DOHH2 (cell line): Measurements from ENCODE around the gene FBLN2.

ENCODE experiments used
- H3F3A ChIP-seq: fragments of 200-600 bp; sonication (generic), shearing (Covaris generic); 2 replicates; pipeline ENCODE4 v1.6.0; 2016; ENCODE audit warnings: antibody characterized with exemption, mild to moderate bottlenecking; ENCODE audit not compliant: control insufficient read depth, insufficient read depth
- H3K27ac ChIP-seq: fragments of 200-600 bp; sonication (generic); 2 replicates; pipeline ENCODE4 v1.5.1; 2014; ENCODE audit warnings: low read depth, mild to moderate bottlenecking, low read length, moderate library complexity
- H3K27me3 ChIP-seq: fragments of 200-600 bp; sonication (generic); 2 replicates; pipeline ENCODE4 v1.6.1; 2014; ENCODE audit warnings: mild to moderate bottlenecking, low read length, mixed read lengths; ENCODE audit not compliant: control insufficient read depth
- H3K36me3 ChIP-seq: fragments of 200-600 bp; sonication (generic); 2 replicates; pipeline ENCODE4 v1.6.1; 2014; ENCODE audit warnings: mild to moderate bottlenecking, low read length, moderate library complexity, mixed read lengths; ENCODE audit not compliant: control insufficient read depth
- H3K4me1 ChIP-seq: fragments of 200-600 bp; sonication (generic); 2 replicates; pipeline ENCODE4 v1.6.1; 2014; ENCODE audit warnings: mild to moderate bottlenecking, low read length, mixed read lengths; ENCODE audit not compliant: control insufficient read depth
- H3K4me2 ChIP-seq: fragments of 200-600 bp; sonication (generic); 2 replicates; pipeline ENCODE4 v1.6.0; 2014; ENCODE audit warnings: mild to moderate bottlenecking, low read length, moderate library complexity
- H3K4me3 ChIP-seq: fragments of 200-600 bp; sonication (generic); 2 replicates; pipeline ENCODE4 v1.5.1; 2014; ENCODE audit warnings: mild to moderate bottlenecking, low read length, mixed read lengths
- H3K79me2 ChIP-seq: fragments of 200-600 bp; sonication (generic); 2 replicates; pipeline ENCODE4 v1.6.1; 2014; ENCODE audit warnings: mild to moderate bottlenecking, low read length, mixed read lengths; ENCODE audit not compliant: control insufficient read depth
- H3K9me2 ChIP-seq: fragments of 200-600 bp; sonication (generic); replicated peaks from 2 replicates; pipeline ENCODE4 v1.6.1; 2014; ENCODE audit warnings: mild to moderate bottlenecking, low read length, mixed read lengths; ENCODE audit not compliant: control insufficient read depth
- H3K9me3 ChIP-seq: fragments of 200-600 bp; sonication (generic); 2 replicates; pipeline ENCODE4 v1.6.1; 2014; ENCODE audit warnings: antibody characterized with exemption, low read length, mixed read lengths; ENCODE audit not compliant: control insufficient read depth, insufficient read depth
- H4K20me1 ChIP-seq: fragments of 200-600 bp; sonication (generic); 2 replicates; pipeline ENCODE4 v1.6.0; 2014; ENCODE audit warnings: low read depth, mild to moderate bottlenecking, antibody characterized with exemption, low read length, moderate library complexity; ENCODE audit not compliant: control insufficient read depth, insufficient read depth
- CTCF ChIP-seq: fragments of 200-600 bp; sonication (generic); IDR thresholded peaks from one replicate; pipeline ENCODE4 v1.5.1; 2014; ENCODE audit warnings: antibody characterized with exemption, mild to moderate bottlenecking, low read depth, low read length; ENCODE audit not compliant: poor library complexity, severe bottlenecking
- EZH2phosphoT487 ChIP-seq: fragments of 200-600 bp; sonication (generic); IDR thresholded peaks from 2 replicates; pipeline ENCODE4 v1.6.1; 2017; ENCODE audit warnings: borderline replicate concordance, mild to moderate bottlenecking, antibody characterized with exemption, low read length, moderate library complexity, mixed read lengths

The FBLN2 gene

GRCh38 chr3:13596426-13597205 is 47.7 kb downstream of the FBLN2 start:
- H4K20me1 ChIP-seq: no peaks in the 10 kb centered on the region
- no peak overlapping the region for H3K27ac ChIP-seq
- no peaks in the 10 kb centered on the region for H3K9me2 ChIP-seq
- no peak overlapping the region for H3K4me3 ChIP-seq
- H3F3A ChIP-seq: no peaks in the 10 kb centered on the region
- no peak for TF ChIP-seq EZH2phosphoT487
- TF ChIP-seq CTCF: no peak
- no peaks in the 10 kb centered on the region for H3K9me3 ChIP-seq
- H3K4me2 ChIP-seq: no peak overlapping the region
- H3K79me2 ChIP-seq: no peaks in the 10 kb centered on the region
- 0 out of 2 replicates have a peak, but pooled peaks cover 5% of the 10 kb centered on the region for H3K27me3 ChIP-seq
- H3K36me3 ChIP-seq: no peaks in the 10 kb centered on the region
- H3K4me1 ChIP-seq: no peaks in the 10 kb centered on the region

GRCh38 chr3:13597661-13598060 is 48.7 kb downstream of the FBLN2 start:
- Histone ChIP-seq H3K79me2 (no peaks in the 10 kb centered on the region), H3K27me3 (0 out of 2 replicates have a peak, but pooled peaks cover 5% of the 10 kb centered on the region), H3K27ac (no peak overlapping the region), H3F3A (no peaks in the 10 kb centered on the region), H3K9me3 (no peaks in the 10 kb centered on the region), H3K4me1 (no peaks in the 10 kb centered on the region), H3K9me2 (no peaks in the 10 kb centered on the region), H3K4me2 (no peak overlapping the region), H3K36me3 (no peaks in the 10 kb centered on the region), H3K4me3 (no peak overlapping the region), H4K20me1 (no peaks in the 10 kb centered on the region)
- TF ChIP-seq EZH2phosphoT487: no peak
- TF ChIP-seq CTCF: no peak

- no peaks in the 10 kb centered on the region for H3F3A ChIP-seq
- 0 out of 2 replicates have a peak, but pooled peaks cover 2% of the 10 kb centered on the region for H3K27me3 ChIP-seq
- H3K9me3 ChIP-seq: no peaks in the 10 kb centered on the region
- no peaks in the 10 kb centered on the region for H3K79me2 ChIP-seq
- no peak overlapping the region for H3K4me2 ChIP-seq
- no peak overlapping the region for H3K27ac ChIP-seq
- no peak for TF ChIP-seq CTCF
- TF ChIP-seq EZH2phosphoT487: no peak
- H3K9me2 ChIP-seq: no peaks in the 10 kb centered on the region
- H3K4me1 ChIP-seq: no peaks in the 10 kb centered on the region
- H4K20me1 ChIP-seq: no peaks in the 10 kb centered on the region
- H3K4me3 ChIP-seq: no peak overlapping the region
- H3K36me3 ChIP-seq: no peaks in the 10 kb centered on the region
Measured at GRCh38 chr3:13598201-13598600, 49.3 kb downstream of the FBLN2 start.
